Immature natural killer cell (primary cell): ENCODE results near the gene BUD31. TPM values are rescaled to one million over a fixed set of nuclear protein-coding genes. Genes with fewer than 3 reads are reported as not detected.
"Not testable (repeated sequence)": the region's sequence is repeated elsewhere in the genome, so short reads cannot be mapped to it uniquely, and the experiment has no call there.

Experiments
- DNase-seq, 3 donors: peaks; one replicate each; pipeline ENCODE4 v3.0.0; 2022; ENCODE audit warnings: mixed read lengths in 1 of 3
- H3K27ac Mint-ChIP-seq, 6 donors: one replicate each; pipeline ENCODE4 v1.8.0; 2020; ENCODE audit warnings: mixed read lengths in 6 of 6, mild to moderate bottlenecking in 5 of 6, inconsistent platforms in 4 of 6, moderate library complexity in 3 of 6
- H3K27me3 Mint-ChIP-seq, 3 donors: one replicate each; pipeline ENCODE4 v1.8.0; 2020 to 2021; ENCODE audit warnings: low read depth in 3 of 3, mild to moderate bottlenecking in 3 of 3, mixed read lengths in 3 of 3, moderate library complexity in 3 of 3, inconsistent platforms in 1 of 3
- H3K36me3 Mint-ChIP-seq, 3 donors: one replicate each; pipeline ENCODE4 v1.8.0; 2020; ENCODE audit warnings: mixed read lengths in 3 of 3, inconsistent platforms in 2 of 3, mild to moderate bottlenecking in 2 of 3
- H3K4me1 Mint-ChIP-seq, 2 donors: one replicate each; pipeline ENCODE4 v1.8.0; 2020; ENCODE audit warnings: inconsistent platforms in 2 of 2, mild to moderate bottlenecking in 2 of 2, mixed read lengths in 2 of 2, moderate library complexity in 1 of 2
- H3K4me3 Mint-ChIP-seq, 5 donors: one replicate each; pipeline ENCODE4 v1.8.0; 2020; ENCODE audit warnings: mild to moderate bottlenecking in 5 of 5, mixed read lengths in 5 of 5, inconsistent platforms in 3 of 5, moderate library complexity in 3 of 5
- H3K9me3 Mint-ChIP-seq, 6 donors: one replicate each; pipeline ENCODE4 v1.8.0; 2020; ENCODE audit warnings: mild to moderate bottlenecking in 6 of 6, mixed read lengths in 6 of 6, inconsistent platforms in 4 of 6, moderate library complexity in 3 of 6
- polyA plus RNA-seq, 3 donors: library from polyadenylated mRNA; unstranded; fragments of 300-500 nt; fragmentation: Illumina TruSeq; gene quantifications; one replicate each; pipeline ENCODE4 v1.2.3, GENCODE V29; 2021

BUD31 gene
- polyA plus RNA-seq, 3 donors from 2014 or later, result 265 to 362 (median 279) TPM

GRCh38 chr7:99397297-99397983 is 11.3 kb upstream of the BUD31 start:
- Mint-ChIP-seq H3K36me3 (peaks cover 4 to 8% (median 4%) of the 10 kb centered on the region in 3 donors), H3K9me3 (no peaks in the 10 kb centered on the region), H3K27me3 (peaks cover 0 to 4% (median 4%) of the 10 kb centered on the region in 3 donors), H3K27ac (peak overlapping the region in 5 of 6 donors; percentile 4 to 74 (median 49)), H3K4me3 (no peak overlapping the region), H3K4me1 (peaks cover 21 to 32% of the 10 kb centered on the region in 2 donors)
- DNase-seq, result no peak

- DNase-seq, result no peak
- Mint-ChIP-seq H3K4me1 (peaks cover 16 to 29% of the 10 kb centered on the region in 2 donors), H3K27ac (peak overlapping the region; percentile 46 to 84 (median 63)), H3K4me3 (no peak overlapping the region), H3K36me3 (peaks cover 12 to 18% (median 12%) of the 10 kb centered on the region in 3 donors), H3K27me3 (no peaks in the 10 kb centered on the region), H3K9me3 (no peaks in the 10 kb centered on the region)
These were observed 9.8 kb upstream of the BUD31 start for GRCh38 chr7:99398891-99399445.

GRCh38 chr7:99399597-99399996 is 9.2 kb upstream of the BUD31 start:
- peaks cover 0 to under 1% (median 0%) of the 10 kb centered on the region in 3 donors for H3K27me3 Mint-ChIP-seq
- H3K4me3 Mint-ChIP-seq, result no peak overlapping the region
- H3K27ac Mint-ChIP-seq, result peak overlapping the region in 5 of 6 donors; percentile 26 to 73 (median 52)
- peaks cover 12 to 22% (median 12%) of the 10 kb centered on the region in 3 donors for H3K36me3 Mint-ChIP-seq
- H3K9me3 Mint-ChIP-seq, result no peaks in the 10 kb centered on the region
- DNase-seq, result no peak
- peaks cover 21 to 29% of the 10 kb centered on the region in 2 donors for H3K4me1 Mint-ChIP-seq

- Mint-ChIP-seq H3K27me3 (peaks cover 2 to 14% (median 5%) of the 10 kb centered on the region in 3 donors), H3K27ac (peak overlapping the region in 5 of 6 donors; percentile 3 to 82 (median 20)), H3K4me1 (peaks cover 38 to 48% of the 10 kb centered on the region in 2 donors), H3K36me3 (peaks cover 12 to 22% (median 12%) of the 10 kb centered on the region in 3 donors), H3K9me3 (no peaks in the 10 kb centered on the region), H3K4me3 (no peak overlapping the region)
- no peak for DNase-seq
These were observed 5.9 kb upstream of the BUD31 start for GRCh38 chr7:99402854-99403253.

GRCh38 chr7:99403764-99404163 is 5.0 kb upstream of the BUD31 start:
- peak overlapping the region in 1 of 5 donors; percentile 30 for H3K4me3 Mint-ChIP-seq
- no peak for DNase-seq
- peaks cover 7 to 21% (median 14%) of the 10 kb centered on the region in 3 donors for H3K27me3 Mint-ChIP-seq
- H3K9me3 Mint-ChIP-seq, result no peaks in the 10 kb centered on the region
- H3K27ac Mint-ChIP-seq, result peak overlapping the region; percentile 35 to 90 (median 78)
- H3K36me3 Mint-ChIP-seq, result peaks cover 12 to 20% (median 12%) of the 10 kb centered on the region in 3 donors
- H3K4me1 Mint-ChIP-seq, result peaks cover 39 to 50% of the 10 kb centered on the region in 2 donors

- Mint-ChIP-seq H3K4me3 (peak overlapping the region in 4 of 5 donors; percentile 29 to 80 (median 46)), H3K36me3 (peaks cover 12 to 19% (median 12%) of the 10 kb centered on the region in 3 donors), H3K27ac (peak overlapping the region; percentile 35 to 90 (median 78)), H3K4me1 (peaks cover 46 to 55% of the 10 kb centered on the region in 2 donors), H3K27me3 (peaks cover 9 to 25% (median 21%) of the 10 kb centered on the region in 3 donors), H3K9me3 (no peaks in the 10 kb centered on the region)
- no peak for DNase-seq
These were observed 4.4 kb upstream of the BUD31 start for GRCh38 chr7:99404235-99404976.

- Mint-ChIP-seq H3K4me1 (peaks cover 50 to 60% of the 10 kb centered on the region in 2 donors), H3K27ac (peak overlapping the region; percentile 35 to 90 (median 74)), H3K36me3 (peaks cover 12 to 19% (median 12%) of the 10 kb centered on the region in 3 donors), H3K4me3 (peak overlapping the region in 3 of 5 donors; percentile 29 to 80 (median 58)), H3K27me3 (peaks cover 9 to 25% (median 23%) of the 10 kb centered on the region in 3 donors), H3K9me3 (no peaks in the 10 kb centered on the region)
- peak in 2 of 3 donors; percentile 25 to 71 for DNase-seq
These were observed 3.8 kb upstream of the BUD31 start for GRCh38 chr7:99404977-99405320.

- Mint-ChIP-seq H3K4me3 (peak overlapping the region; percentile 25 to 94 (median 90)), H3K36me3 (peaks cover 13 to 26% (median 16%) of the 10 kb centered on the region in 3 donors), H3K27me3 (peaks cover 12 to 25% (median 24%) of the 10 kb centered on the region in 3 donors), H3K4me1 (peaks cover 54 to 68% of the 10 kb centered on the region in 2 donors), H3K27ac (peak overlapping the region; percentile 28 to 98 (median 96)), H3K9me3 (no peaks in the 10 kb centered on the region)
- no peak for DNase-seq
These were observed 2.2 kb upstream of the BUD31 start for GRCh38 chr7:99406557-99406956.

GRCh38 chr7:99407872-99408378 is 844 bp upstream of the BUD31 start:
- DNase-seq, result no peak
- Mint-ChIP-seq H3K36me3 (peaks cover 15 to 33% (median 17%) of the 10 kb centered on the region in 3 donors), H3K27ac (peak overlapping the region; percentile 94 to 98 (median 96)), H3K9me3 (no peaks in the 10 kb centered on the region), H3K4me1 (peaks cover 55 to 68% of the 10 kb centered on the region in 2 donors), H3K4me3 (peak overlapping the region; percentile 90 to 95 (median 94)), H3K27me3 (peaks cover 12 to 25% (median 25%) of the 10 kb centered on the region in 3 donors)

- Mint-ChIP-seq H3K27ac (peak overlapping the region; percentile 94 to 98 (median 96)), H3K4me3 (peak overlapping the region; percentile 90 to 95 (median 94)), H3K9me3 (no peaks in the 10 kb centered on the region), H3K36me3 (peaks cover 13 to 28% (median 16%) of the 10 kb centered on the region in 3 donors), H3K27me3 (peaks cover 12 to 25% (median 25%) of the 10 kb centered on the region in 3 donors), H3K4me1 (peaks cover 50 to 64% of the 10 kb centered on the region in 2 donors)
- DNase-seq, result no peak
These were observed 413 bp downstream of the BUD31 start for GRCh38 chr7:99409192-99409572.

GRCh38 chr7:99409806-99410205 is 1.0 kb downstream of the BUD31 start:
- no peak for DNase-seq
- Mint-ChIP-seq H3K27ac (peak overlapping the region; percentile 92 to 97 (median 96)), H3K27me3 (peaks cover 12 to 25% (median 22%) of the 10 kb centered on the region in 3 donors), H3K4me3 (peak overlapping the region; percentile 90 to 95 (median 94)), H3K36me3 (peaks cover 14 to 28% (median 18%) of the 10 kb centered on the region in 3 donors), H3K4me1 (peaks cover 43 to 59% of the 10 kb centered on the region in 2 donors), H3K9me3 (no peaks in the 10 kb centered on the region)

- peak overlapping the region; percentile 90 to 95 (median 94) for H3K4me3 Mint-ChIP-seq
- H3K27ac Mint-ChIP-seq, result peak overlapping the region; percentile 56 to 97 (median 94)
- H3K36me3 Mint-ChIP-seq, result peaks cover 20 to 34% (median 21%) of the 10 kb centered on the region in 3 donors
- H3K4me1 Mint-ChIP-seq, result peaks cover 39 to 63% of the 10 kb centered on the region in 2 donors
- peaks cover 12 to 25% (median 17%) of the 10 kb centered on the region in 3 donors for H3K27me3 Mint-ChIP-seq
- H3K9me3 Mint-ChIP-seq, result no peaks in the 10 kb centered on the region
- DNase-seq, result no peak
These were observed 1.9 kb downstream of the BUD31 start for GRCh38 chr7:99410635-99411034.

- Mint-ChIP-seq H3K36me3 (peaks cover 27 to 64% (median 29%) of the 10 kb centered on the region in 3 donors), H3K4me1 (peaks cover 6 to 23% of the 10 kb centered on the region in 2 donors), H3K27ac (peak overlapping the region in 2 of 6 donors; percentile 53 to 62)
- H3K27me3 Mint-ChIP-seq, H3K9me3 Mint-ChIP-seq, H3K4me3 Mint-ChIP-seq: not testable (repeated sequence)
- DNase-seq, result peak in 1 of 3 donors; percentile 25
These were observed 6.9 kb downstream of the BUD31 start for GRCh38 chr7:99415513-99416127.
